HEK293T (cell line): ENCODE results near the gene LPCAT1.
"Not testable (repeated sequence)": the region's sequence is repeated elsewhere in the genome, so short reads cannot be mapped to it uniquely, and the experiment has no call there.

ENCODE experiments used
- ARNT ChIP-seq: fragments of 450-650 bp; IDR thresholded peaks from 2 replicates; pipeline ENCODE4 v1.6.1; 2017; ENCODE audit warnings: mild to moderate bottlenecking
- BHLHE40 ChIP-seq: fragments of 450-650 bp; IDR thresholded peaks from 2 replicates; pipeline ENCODE4 v1.6.1; 2016; ENCODE audit warnings: mild to moderate bottlenecking, moderate library complexity, borderline replicate concordance
- ELF4 ChIP-seq: fragments of 450-650 bp; IDR thresholded peaks from 2 replicates; pipeline ENCODE4 v1.6.1; 2017; ENCODE audit warnings: antibody characterized with exemption
- FOXA1 ChIP-seq: fragments of 450-650 bp; IDR thresholded peaks from 2 replicates; pipeline ENCODE4 v1.6.1; 2016; ENCODE audit warnings: mild to moderate bottlenecking
- FOXK2 ChIP-seq: fragments of 450-650 bp; IDR thresholded peaks from 2 replicates; pipeline ENCODE4 v1.6.1; 2016; ENCODE audit warnings: mild to moderate bottlenecking
- FOXM1 ChIP-seq: fragments of 450-650 bp; IDR thresholded peaks from 2 replicates; pipeline ENCODE4 v1.6.1; 2017; ENCODE audit warnings: mild to moderate bottlenecking, borderline replicate concordance
- HDGF ChIP-seq: fragments of 450-650 bp; IDR thresholded peaks from 2 replicates; pipeline ENCODE4 v1.6.1; 2017; ENCODE audit warnings: antibody characterized with exemption, borderline replicate concordance
- LEF1 ChIP-seq: fragments of 450-650 bp; IDR thresholded peaks from 2 replicates; pipeline ENCODE4 v1.6.1; 2017; ENCODE audit warnings: mild to moderate bottlenecking, borderline replicate concordance
- NFRKB ChIP-seq: fragments of 450-650 bp; IDR thresholded peaks from 2 replicates; pipeline ENCODE4 v1.6.1; 2016; ENCODE audit warnings: mild to moderate bottlenecking, moderate library complexity
- SP1 ChIP-seq: fragments of 450-650 bp; IDR thresholded peaks from 2 replicates; pipeline ENCODE4 v1.6.1; 2017
- SUZ12 ChIP-seq: fragments of 450-650 bp; IDR thresholded peaks from 2 replicates; pipeline ENCODE4 v1.6.1; 2016; ENCODE audit warnings: mild to moderate bottlenecking

GRCh38 chr5:1475544-1475900 is 48.2 kb downstream of the LPCAT1 start:
- TF ChIP-seq SP1, FOXA1, NFRKB, ELF4, BHLHE40, FOXK2, ARNT, HDGF, FOXM1, LEF1, SUZ12: not testable (repeated sequence)
